WERI-Rb-1 (cell line): ENCODE results near the gene ZNF672.

Experiments
- DNase-seq: peaks from one replicate; pipeline ENCODE4 v3.0.0-alpha.2; 2020
- H3K27ac ChIP-seq: fragments of 250-450 bp; sonication (Bioruptor Pico); 2 replicates; pipeline ENCODE4 v1.5.1; 2020; ENCODE audit warnings: mild to moderate bottlenecking, moderate library complexity
- H3K27me3 ChIP-seq: fragments of 250-450 bp; sonication (Bioruptor Pico); 2 replicates; pipeline ENCODE4 v1.5.1; 2021; ENCODE audit warnings: mild to moderate bottlenecking, low read depth, moderate library complexity; ENCODE audit not compliant: insufficient read depth, severe bottlenecking
- H3K36me3 ChIP-seq: fragments of 250-450 bp; sonication (Bioruptor Pico); 2 replicates; pipeline ENCODE4 v1.5.1; 2020; ENCODE audit warnings: mild to moderate bottlenecking, moderate library complexity
- H3K4me3 ChIP-seq: 2 replicates; pipeline ENCODE4 v1.5.1; 2011; ENCODE audit warnings: low read depth, mild to moderate bottlenecking, control low read depth, low read length
- H3K9me3 ChIP-seq: fragments of 250-450 bp; sonication (Bioruptor Pico); 2 replicates; pipeline ENCODE4 v1.5.1; 2021; ENCODE audit warnings: mild to moderate bottlenecking, moderate library complexity; ENCODE audit not compliant: severe bottlenecking
- CTCF ChIP-seq: IDR thresholded peaks from 2 replicates; pipeline ENCODE4 v1.5.1; 2011; ENCODE audit warnings: low read depth, mild to moderate bottlenecking, control low read depth, inconsistent platforms, low read length

The ZNF672 gene

GRCh38 chr1:248804771-248805681 lies 33.0 kb upstream of the ZNF672 start:
- TF ChIP-seq CTCF: no peak
- Histone ChIP-seq H3K27me3 (peaks cover 56% of the 10 kb centered on the region), H3K36me3 (no peaks in the 10 kb centered on the region), H3K27ac (no peak overlapping the region), H3K4me3 (no peak overlapping the region), H3K9me3 (peaks cover 10% of the 10 kb centered on the region)
- no peak for DNase-seq

DNA sequence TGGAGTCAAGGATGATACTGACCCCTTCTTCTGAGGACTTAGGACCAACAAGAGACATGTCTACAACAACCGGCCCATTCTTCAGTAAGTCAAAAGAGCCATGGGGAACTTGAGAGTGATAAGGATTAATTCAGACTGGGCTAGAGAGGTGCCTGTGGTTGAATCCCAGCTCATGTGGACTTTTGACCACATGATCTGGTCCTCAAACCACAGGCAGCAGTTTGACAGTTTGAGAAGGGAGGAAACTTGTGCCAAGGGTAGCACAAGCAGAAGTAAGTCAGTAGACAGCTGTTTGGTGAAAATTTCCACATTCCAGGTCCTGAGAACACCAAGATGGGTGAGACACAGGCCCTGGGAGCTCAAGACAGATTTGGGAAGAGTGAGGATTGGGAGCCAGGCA lies 32.1 kb upstream of the ZNF672 start:
- TF ChIP-seq CTCF: no peak
- H3K9me3 ChIP-seq: peaks cover 10% of the 10 kb centered on the region
- peaks cover 47% of the 10 kb centered on the region for H3K27me3 ChIP-seq
- H3K27ac ChIP-seq: no peak overlapping the region
- peaks cover 1% of the 10 kb centered on the region; the same call in 1 of the 2 replicates for H3K36me3 ChIP-seq
- no peak for DNase-seq
- no peak overlapping the region for H3K4me3 ChIP-seq

- H3K9me3 ChIP-seq: peaks cover 4% of the 10 kb centered on the region
- peaks cover 34% of the 10 kb centered on the region for H3K27me3 ChIP-seq
- peak; percentile 99 for TF ChIP-seq CTCF
- peaks cover 14% of the 10 kb centered on the region for H3K36me3 ChIP-seq
- H3K4me3 ChIP-seq: no peak overlapping the region
- peak; percentile 70 for DNase-seq
- no peak overlapping the region for H3K27ac ChIP-seq
Observed at GRCh38 chr1:248807067-248807737, 30.8 kb upstream of the ZNF672 start.

DNA sequence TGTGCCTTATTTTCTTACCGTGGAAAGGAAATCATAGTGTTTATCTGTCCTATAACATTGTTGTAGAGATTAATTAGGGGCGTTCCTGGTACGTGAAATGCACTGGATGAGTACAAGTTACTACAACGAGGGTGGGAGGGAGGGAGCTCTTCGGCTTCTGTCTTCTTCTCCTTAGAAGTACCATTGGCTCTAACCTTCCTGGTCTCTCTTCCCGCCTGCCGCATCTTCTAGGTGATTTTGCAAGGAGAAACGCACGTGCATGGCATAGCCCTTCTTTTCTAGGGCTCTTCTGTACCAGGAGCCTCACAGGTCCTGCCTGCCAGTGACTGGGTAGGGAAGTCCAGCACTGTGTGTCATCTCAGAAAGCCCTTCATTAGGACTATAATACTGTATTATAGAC lies 29.1 kb upstream of the ZNF672 start:
- H3K36me3 ChIP-seq: peaks cover 25% of the 10 kb centered on the region
- no peak overlapping the region for H3K27ac ChIP-seq
- H3K27me3 ChIP-seq: peaks cover 27% of the 10 kb centered on the region
- no peak overlapping the region for H3K4me3 ChIP-seq
- H3K9me3 ChIP-seq: no peaks in the 10 kb centered on the region
- DNase-seq: no peak
- no peak for TF ChIP-seq CTCF

DNA sequence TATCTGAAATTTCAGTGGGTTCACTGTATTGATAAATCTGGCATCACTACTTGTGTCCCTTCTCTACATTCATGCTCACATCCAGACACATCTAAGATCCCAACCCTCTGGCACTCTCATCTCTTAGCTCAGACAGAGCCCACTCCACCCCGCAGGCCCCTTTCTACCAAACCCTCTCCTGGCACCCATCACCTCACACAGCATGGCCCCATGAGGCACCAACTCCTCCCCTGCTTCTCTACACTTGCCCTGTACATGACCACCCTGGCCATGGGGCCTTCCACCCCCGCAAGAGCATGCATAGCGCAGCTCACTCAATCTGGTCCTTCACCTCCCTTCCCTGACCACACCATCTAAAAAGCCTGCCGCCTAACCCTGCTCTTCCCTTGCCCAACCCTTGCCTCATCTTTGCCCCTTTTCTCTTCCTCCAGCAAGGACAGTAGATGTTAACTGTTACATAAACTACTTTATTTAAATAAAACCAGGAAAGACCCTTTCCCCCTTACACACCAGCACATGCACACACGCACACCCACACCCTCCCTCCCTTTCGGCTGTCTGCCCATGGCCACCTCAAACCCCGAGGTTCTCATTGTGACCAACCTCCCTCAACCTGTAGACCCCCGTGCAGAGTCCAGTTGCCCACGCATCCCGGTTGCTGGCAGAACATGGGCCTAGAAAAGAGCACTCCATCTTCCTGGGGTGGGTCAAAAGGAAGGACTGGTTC lies 27.9 kb upstream of the ZNF672 start:
- H3K4me3 ChIP-seq: no peak overlapping the region
- peaks cover 14% of the 10 kb centered on the region for H3K27me3 ChIP-seq
- no peak for DNase-seq
- no peaks in the 10 kb centered on the region for H3K9me3 ChIP-seq
- TF ChIP-seq CTCF: no peak
- H3K27ac ChIP-seq: no peak overlapping the region
- peaks cover 38% of the 10 kb centered on the region for H3K36me3 ChIP-seq
